H9 (cell line): Measurements from ENCODE around the gene C1QTNF2. TPM values are rescaled to one million over a fixed set of nuclear protein-coding genes. Genes with fewer than 3 reads are reported as not detected.

ENCODE experiments used
- DNase-seq: peaks from one replicate; pipeline ENCODE4 v3.0.0-alpha.2; 2017
- H2AFZ ChIP-seq: one replicate; pipeline ENCODE4 v1.6.1; 2013; ENCODE audit warnings: mild to moderate bottlenecking, low read length, control low read depth, moderate library complexity
- H2AK5ac ChIP-seq: 2 replicates; pipeline ENCODE4 v1.6.1; 2013; ENCODE audit warnings: low read length, control low read depth, mixed read lengths; ENCODE audit not compliant: insufficient read length
- H2BK120ac ChIP-seq: one replicate; pipeline ENCODE4 v1.6.1; 2013; ENCODE audit warnings: low read depth, mild to moderate bottlenecking, low read length, control low read depth, inconsistent platforms; ENCODE audit not compliant: poor library complexity, severe bottlenecking
- H2BK12ac ChIP-seq: 2 replicates; pipeline ENCODE4 v1.6.1; 2013; ENCODE audit warnings: low read length, control low read depth, mixed read lengths, low read depth; ENCODE audit not compliant: insufficient read length
- H2BK15ac ChIP-seq: 2 replicates; pipeline ENCODE4 v1.6.1; 2013; ENCODE audit warnings: low read depth, low read length, control low read depth
- H2BK20ac ChIP-seq: one replicate; pipeline ENCODE4 v1.6.1; 2013; ENCODE audit warnings: low read depth, mild to moderate bottlenecking, low read length, control low read depth, inconsistent platforms; ENCODE audit not compliant: poor library complexity, severe bottlenecking
- H2BK5ac ChIP-seq: 2 replicates; pipeline ENCODE4 v1.6.1; 2013; ENCODE audit warnings: low read length, control low read depth, mixed read lengths; ENCODE audit not compliant: insufficient read length
- H3K14ac ChIP-seq: 2 replicates; pipeline ENCODE4 v1.6.1; 2013; ENCODE audit warnings: low read length, control low read depth; ENCODE audit not compliant: insufficient read depth
- H3K18ac ChIP-seq: 2 replicates; pipeline ENCODE4 v1.6.1; 2013; ENCODE audit warnings: low read depth, mild to moderate bottlenecking, mixed read lengths, low read length, control low read depth; ENCODE audit not compliant: insufficient read length
- H3K23ac ChIP-seq: 2 replicates; pipeline ENCODE4 v1.6.1; 2013; ENCODE audit warnings: low read length, control low read depth, mixed read lengths, low read depth; ENCODE audit not compliant: insufficient read length
- H3K23me2 ChIP-seq: 2 replicates; pipeline ENCODE4 v1.6.1; 2013; ENCODE audit warnings: low read depth, mild to moderate bottlenecking, mixed read lengths, low read length, control low read depth; ENCODE audit not compliant: insufficient read length, poor library complexity, severe bottlenecking
- H3K27ac ChIP-seq: 2 replicates; pipeline ENCODE4 v1.5.1; 2013; ENCODE audit warnings: low read length, control low read depth, mixed read lengths, low read depth; ENCODE audit not compliant: insufficient read length
- H3K27me3 ChIP-seq: 2 replicates; pipeline ENCODE4 v1.6.1; 2013; ENCODE audit warnings: low read length, control low read depth, inconsistent platforms; ENCODE audit not compliant: insufficient read depth
- H3K4ac ChIP-seq: 2 replicates; pipeline ENCODE4 v1.6.1; 2013; ENCODE audit warnings: low read depth, mild to moderate bottlenecking, control low read depth, inconsistent platforms, low read length, moderate library complexity
- H3K4me1 ChIP-seq: 2 replicates; pipeline ENCODE4 v1.6.1; 2013; ENCODE audit warnings: low read length, control low read depth, inconsistent platforms; ENCODE audit not compliant: insufficient read depth
- H3K4me2 ChIP-seq: 2 replicates; pipeline ENCODE4 v1.6.1; 2013; ENCODE audit warnings: low read length, control low read depth, mixed read lengths; ENCODE audit not compliant: insufficient read length, insufficient read depth
- H3K56ac ChIP-seq: 2 replicates; pipeline ENCODE4 v1.6.1; 2013; ENCODE audit warnings: low read depth, mild to moderate bottlenecking, mixed read lengths, low read length, control low read depth; ENCODE audit not compliant: insufficient read length
- H3K79me1 ChIP-seq: 2 replicates; pipeline ENCODE4 v1.6.1; 2013; ENCODE audit warnings: low read depth, mild to moderate bottlenecking, moderate library complexity, low read length, control low read depth, inconsistent platforms; ENCODE audit not compliant: insufficient read depth, poor library complexity, severe bottlenecking
- H3K79me2 ChIP-seq: 2 replicates; pipeline ENCODE4 v1.6.1; 2013; ENCODE audit warnings: low read length, control low read depth, inconsistent platforms; ENCODE audit not compliant: insufficient read depth
- H3K9ac ChIP-seq: 2 replicates; pipeline ENCODE4 v1.6.1; 2013; ENCODE audit warnings: low read length, control low read depth, mixed read lengths; ENCODE audit not compliant: insufficient read length; ENCODE audit errors: extremely low read depth
- H3K9me3 ChIP-seq: one replicate; pipeline ENCODE4 v1.6.1; 2013; ENCODE audit warnings: low read depth, low read length, inconsistent platforms; ENCODE audit not compliant: control insufficient read depth
- H3T11ph ChIP-seq: one replicate; pipeline ENCODE4 v1.6.1; 2013; ENCODE audit warnings: mild to moderate bottlenecking, low read length, control low read depth, inconsistent platforms
- H4K20me1 ChIP-seq: one replicate; pipeline ENCODE4 v1.6.1; 2013; ENCODE audit not compliant: control insufficient read depth, insufficient read length, insufficient read depth
- H4K5ac ChIP-seq: 2 replicates; pipeline ENCODE4 v1.6.1; 2013; ENCODE audit warnings: low read depth, mild to moderate bottlenecking, mixed read lengths, low read length, control low read depth; ENCODE audit not compliant: insufficient read length
- H4K8ac ChIP-seq: replicated peaks from 2 replicates; pipeline ENCODE4 v1.6.1; 2013; ENCODE audit warnings: low read length, control low read depth, mixed read lengths, low read depth; ENCODE audit not compliant: insufficient read length
- H4K91ac ChIP-seq: 2 replicates; pipeline ENCODE4 v1.6.1; 2013; ENCODE audit warnings: low read depth, mild to moderate bottlenecking, moderate library complexity, mixed read lengths, low read length, control low read depth; ENCODE audit not compliant: insufficient read length
- H3K27ac Mint-ChIP-seq, 3 experiments: 2 replicates in 2 of 3; 3 replicates in 1 of 3; pipeline ENCODE4 v1.8.0; 2020 to 2021; ENCODE audit warnings: mixed read lengths in 3 of 3, mild to moderate bottlenecking in 1 of 3, moderate library complexity in 1 of 3
- H3K27me3 Mint-ChIP-seq: 2 replicates; pipeline ENCODE4 v1.8.0; 2021; ENCODE audit warnings: low read depth, mild to moderate bottlenecking, moderate library complexity, mixed read lengths
- H3K36me3 Mint-ChIP-seq, 3 experiments: 2 replicates in 2 of 3; 3 replicates in 1 of 3; pipeline ENCODE4 v1.8.0; 2020 to 2021; ENCODE audit warnings: low read depth in 3 of 3, mixed read lengths in 3 of 3; ENCODE audit not compliant: insufficient read depth in 1 of 3
- H3K4me1 Mint-ChIP-seq, 2 experiments: 2 replicates each; pipeline ENCODE4 v1.8.0; 2020; ENCODE audit warnings: mixed read lengths in 2 of 2
- H3K4me3 Mint-ChIP-seq, 2 experiments: 2 replicates in 1 of 2; 3 replicates in 1 of 2; pipeline ENCODE4 v1.8.0; 2020 to 2021; ENCODE audit warnings: mild to moderate bottlenecking in 2 of 2, mixed read lengths in 2 of 2, moderate library complexity in 1 of 2
- H3K9me3 Mint-ChIP-seq, 2 experiments: 2 replicates in 1 of 2; 3 replicates in 1 of 2; pipeline ENCODE4 v1.8.0; 2020; ENCODE audit warnings: mild to moderate bottlenecking in 2 of 2, mixed read lengths in 2 of 2, moderate library complexity in 1 of 2
- CTCF ChIP-seq: fragments of 200-600 bp; sonication (generic); conservative IDR thresholded peaks from 3 replicates; pipeline ENCODE4 v1.8.0; 2021; ENCODE audit warnings: antibody characterized with exemption, mild to moderate bottlenecking
- WGBS: extraction: QIAGEN DNeasy Blood & Tissue Kit; methylation state at CpG from one replicate; pipeline ENCODE4 v1.1.7; 2013; ENCODE audit warnings: missing lambda C conversion rate, low lambda C conversion rate, mixed read lengths; ENCODE audit not compliant: insufficient read length; ENCODE audit errors: extremely low coverage; 5-methylcytosine and 5-hydroxymethylcytosine counted together
- long read RNA-seq: library from polyadenylated mRNA; unstranded; transcript quantifications from one replicate; pipeline ENCODE4 v2.0.0, GENCODE V29; 2020
- total RNA-seq: library from RNA; stranded (reverse); gene quantifications from 2 replicates; pipeline ENCODE4 v1.2.1, GENCODE V29; 2021

Gene C1QTNF2
- 0.53 and 0.59 TPM in 2 replicates for total RNA-seq
- long read RNA-seq, partial matches to known transcripts, result 0 of 4 reads
- long read RNA-seq, other reads (novel, unspliced or antisense), result 1 of 4 reads

- Histone ChIP-seq H3K23ac (no peak within 1 kb of the TSS), H3K4me1 (no peaks in the 10 kb centered on the region; the same call in 1 of the 2 replicates), H3K79me2 (no peaks in the 10 kb centered on the region), H3K23me2 (peaks cover 8% of the 10 kb centered on the region), H3K4me2 (peak within 1 kb of the TSS; percentile 72), H4K91ac (no peak within 1 kb of the TSS), H3K27me3 (peaks cover 9% of the 10 kb centered on the region; the same call in 1 of the 2 replicates), H3K27ac (no peak within 1 kb of the TSS), H2BK120ac (no peak within 1 kb of the TSS), H3K79me1 (no peaks in the 10 kb centered on the region), H4K20me1 (no peaks in the 10 kb centered on the region), H2AFZ (peak within 1 kb of the TSS; percentile 74), H3K4ac (no peak within 1 kb of the TSS), H2BK20ac (no peak within 1 kb of the TSS), H2BK12ac (no peak within 1 kb of the TSS), H3K9ac (peak within 1 kb of the TSS; percentile 39), H2BK15ac (no peak within 1 kb of the TSS; the same call in 1 of the 2 replicates), H3K14ac (peak within 1 kb of the TSS; percentile 74; the same call in 1 of the 2 replicates), H3T11ph (no peak within 1 kb of the TSS), H2AK5ac (no peak within 1 kb of the TSS), H3K18ac (peak within 1 kb of the TSS; percentile 66), H3K56ac (no peak within 1 kb of the TSS), H3K9me3 (no peaks in the 10 kb centered on the region), H4K5ac (no peak within 1 kb of the TSS), H4K8ac (no peak within 1 kb of the TSS), H2BK5ac (no peak within 1 kb of the TSS)
- no CpG with 5 or more reads among the region's 45 CpGs for WGBS
- TF ChIP-seq CTCF, result no peak
- H3K27ac Mint-ChIP-seq, result no peak within 1 kb of the TSS
- no peaks in the 10 kb centered on the region for H3K9me3 Mint-ChIP-seq
- H3K4me1 Mint-ChIP-seq, result peaks cover 10 to 11% of the 10 kb centered on the region in 2 experiments
- H3K4me3 Mint-ChIP-seq, result peak within 1 kb of the TSS; percentile 64 to 75
- no peaks in the 10 kb centered on the region for H3K36me3 Mint-ChIP-seq
- H3K27me3 Mint-ChIP-seq, result peaks cover 60% of the 10 kb centered on the region
- DNase-seq, result peak; percentile 65
Observed at GRCh38 chr5:160369990-160370712, at the start of gene C1QTNF2. Gene C1QTNF2, minus strand, starts transcription at chr5:160370626. Its CDS starts 15,615 bp downstream, at chr5:160355011.
